K562 (cell line): ENCODE data around the gene ZNF599. TPM values are rescaled to one million over a fixed set of nuclear protein-coding genes. Genes with fewer than 3 reads are reported as not detected.

Source experiments
- ELK1 ChIP-seq: sonication (generic); formaldehyde crosslinking; IDR thresholded peaks from 2 replicates; pipeline ENCODE4 v1.8.1; 2022; ENCODE audit warnings: missing genetic modification reagents
- ETV1 ChIP-seq: fragments of 450-650 bp; conservative IDR thresholded peaks from 2 replicates; pipeline ENCODE4 v1.6.1; 2016; ENCODE audit warnings: missing genetic modification characterization, control low read depth, low read depth, missing compliant biosample characterization
- EZH2 ChIP-seq: IDR thresholded peaks from 2 replicates; pipeline ENCODE4 v1.6.1; 2012; ENCODE audit warnings: low read depth, mild to moderate bottlenecking, inconsistent platforms, low read length, borderline replicate concordance
- GATA2 ChIP-seq: sonication (generic); formaldehyde crosslinking; IDR thresholded peaks from 2 replicates; pipeline ENCODE4 v1.4.0; 2020; ENCODE audit warnings: mild to moderate bottlenecking, missing genetic modification reagents
- KLF10 ChIP-seq: fragments of 250-450 bp; sonication (Bioruptor Pico); IDR thresholded peaks from 2 replicates; pipeline ENCODE4 v1.6.1; 2021; ENCODE audit warnings: matching md5 sums
- MTA1 ChIP-seq: fragments of 450-650 bp; IDR thresholded peaks from 2 replicates; pipeline ENCODE4 v1.6.1; 2017; ENCODE audit warnings: borderline replicate concordance
- PCBP1 ChIP-seq: fragments of 200-400 bp; formaldehyde crosslinking; IDR thresholded peaks from 2 replicates; pipeline ENCODE4 v1.6.1; 2018; ENCODE audit warnings: mild to moderate bottlenecking, low read depth, low read length; ENCODE audit not compliant: poor library complexity, severe bottlenecking
- SOX6 ChIP-seq: fragments of 450-650 bp; IDR thresholded peaks from 2 replicates; pipeline ENCODE4 v1.6.1; 2014; ENCODE audit warnings: mild to moderate bottlenecking
- TEAD2 ChIP-seq: fragments of 450-650 bp; IDR thresholded peaks from 2 replicates; pipeline ENCODE4 v1.6.1; 2016; ENCODE audit warnings: missing genetic modification characterization, control low read depth, missing compliant biosample characterization
- TOE1 ChIP-seq, 2 experiments: fragments of 450-650 bp in 1 of 2; sonication (generic) in 1 of 2; formaldehyde crosslinking in 1 of 2; IDR thresholded peaks; 2 replicates each; pipeline versions ENCODE4 v1.7.1 to v1.8.0; 2016 to 2022; ENCODE audit warnings: borderline replicate concordance in 2 of 2, mild to moderate bottlenecking in 2 of 2, antibody characterized with exemption in 1 of 2, inconsistent platforms in 1 of 2, low read depth in 1 of 2, missing genetic modification reagents in 1 of 2, moderate library complexity in 1 of 2
- ZFX ChIP-seq: sonication (generic); formaldehyde crosslinking; IDR thresholded peaks from 2 replicates; pipeline ENCODE4 v1.8.0; 2022; ENCODE audit warnings: mild to moderate bottlenecking, missing genetic modification reagents, moderate library complexity
- ZNF280B ChIP-seq: fragments of 250-450 bp; sonication (Bioruptor Pico); IDR thresholded peaks from 2 replicates; pipeline ENCODE4 v1.5.1; 2021; ENCODE audit warnings: mild to moderate bottlenecking
- ZNF444 ChIP-seq: fragments of 250-450 bp; sonication (Bioruptor Pico); IDR thresholded peaks from 2 replicates; pipeline ENCODE4 v1.4.0; 2020; ENCODE audit warnings: mild to moderate bottlenecking, moderate library complexity
- ZNF583 ChIP-seq: fragments of 250-450 bp; sonication (Bioruptor Pico); IDR thresholded peaks from 2 replicates; pipeline ENCODE4 v1.4.0; 2020
- ZNF76 ChIP-seq: fragments of 250-450 bp; sonication (Bioruptor Pico); IDR thresholded peaks from 2 replicates; pipeline ENCODE4 v1.4.0; 2020; ENCODE audit warnings: mild to moderate bottlenecking, moderate library complexity, borderline replicate concordance
- ZNF780A ChIP-seq: fragments of 250-450 bp; sonication (Bioruptor Pico); IDR thresholded peaks from 2 replicates; pipeline ENCODE4 v1.5.0; 2021; ENCODE audit warnings: mild to moderate bottlenecking
- polyA plus RNA-seq, 8 experiments: library from polyadenylated mRNA; depleted of rRNA in 4 of 8; stranded (reverse) in 5 of 8; unstranded in 3 of 8; fragments of >200 nt; fragmentation: Nextera tagmentation in 2 of 8; fragmentation: Illumina TruSeq in 1 of 8; extraction: Ambion mirVana in 2 of 8; extraction: Trizol in 1 of 8; gene quantifications; 2 replicates each; pipeline versions ENCODE4 v1.2.1 to v1.2.3, GENCODE V29; 2011 to 2014; ENCODE audit warnings: inconsistent platforms in 1 of 8, missing spikeins in 1 of 8
- total RNA-seq, 7 experiments: library from RNA; depleted of rRNA in 6 of 7; stranded (reverse); fragments of >200 nt in 6 of 7; fragmentation: Illumina TruSeq in 2 of 7; extraction: Trizol in 2 of 7; gene quantifications; 2 replicates each; pipeline versions ENCODE4 v1.2.1 to v1.2.3, GENCODE V29; 2011 to 2021; ENCODE audit warnings: low replicate concordance in 1 of 7

ZNF599 gene
- total and polyA plus RNA-seq, 9 of the 15 experiments (the other 6 are each of a cell fraction or from before 2014, with no cell fraction given), result 0.71 to 6.7 (median 2.8) TPM

DNA sequence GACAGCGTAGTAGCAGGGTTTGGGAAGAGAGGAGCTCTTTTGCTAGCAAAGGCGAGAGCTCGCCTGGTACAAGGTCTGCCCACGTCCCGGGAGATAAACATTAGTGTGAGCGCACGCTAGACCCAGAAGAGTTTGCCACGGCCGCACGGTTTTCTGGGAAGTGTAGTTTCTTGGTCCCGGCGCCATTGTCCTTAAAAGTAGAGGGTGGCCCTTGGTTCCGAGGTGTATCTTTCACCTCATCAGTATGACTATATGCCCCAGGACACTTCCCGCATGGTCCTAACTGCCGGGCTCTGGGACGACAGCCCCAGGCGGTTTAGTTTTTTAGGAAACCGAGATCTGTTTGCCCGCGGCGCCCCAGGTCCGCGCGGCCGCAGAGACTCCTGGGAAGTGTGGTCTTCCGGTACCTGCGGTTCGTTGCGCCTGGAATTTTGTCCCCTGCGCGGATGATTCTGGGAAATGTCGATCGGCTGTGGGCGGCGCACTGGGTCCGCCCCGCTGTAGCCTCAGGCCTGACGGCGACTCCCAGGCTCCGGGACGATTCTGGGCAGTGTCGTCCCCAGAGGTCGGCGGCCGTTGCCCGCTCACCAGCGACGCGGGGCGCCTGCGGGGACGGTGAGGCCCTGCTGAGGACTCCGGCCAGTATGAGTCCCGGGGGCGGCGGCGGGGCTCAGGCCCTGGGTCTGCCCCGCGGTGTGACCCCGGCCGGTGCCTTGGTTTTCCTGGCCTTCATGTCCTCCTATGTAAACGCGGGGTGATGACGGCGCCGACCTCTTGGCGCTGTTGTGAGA lies 39.1 kb downstream of the ZNF599 start, which contains the start of gene ZNF181 (continued):
- no peak for TF ChIP-seq ZNF280B (CRISPR knock-in tag)
- TF ChIP-seq ZNF583 (CRISPR knock-in tag), result no peak
- peak; percentile 73; the same call in 1 of the 2 replicates for TF ChIP-seq TOE1 (IDR thresholded peaks at IDR 0.05; ENCODE audit: borderline replicate concordance)
- no peak for TF ChIP-seq TOE1 (CRISPR knock-in tag; IDR thresholded peaks at IDR 0.05; ENCODE audit: borderline replicate concordance, low read depth)
- peak; percentile 27; the same call in 1 of the 2 replicates for TF ChIP-seq SOX6
- TF ChIP-seq ZNF444 (CRISPR knock-in tag), result no peak
- no peak for TF ChIP-seq ZNF780A (CRISPR knock-in tag)
- no peak; the same call in 1 of the 2 replicates for TF ChIP-seq MTA1
- peak; percentile 62; the same call in 1 of the 2 replicates for TF ChIP-seq TEAD2
- peak; percentile 100 for TF ChIP-seq ZFX (CRISPR knock-in tag)
- no peak for TF ChIP-seq PCBP1
- TF ChIP-seq ELK1, result no peak
- TF ChIP-seq GATA2, result no peak
- TF ChIP-seq EZH2, result no peak
- no peak; the same call in 1 of the 2 replicates for TF ChIP-seq ETV1
- TF ChIP-seq KLF10 (CRISPR knock-in tag), result no peak
- TF ChIP-seq ZNF76 (CRISPR knock-in tag), result 0 out of 2 replicates have a peak, but pooled peaks have one; percentile 37
